Neural progenitor cell (in vitro differentiated cells): Measurements from ENCODE around the gene CYSTM1.

ENCODE experiments used
- EZH2 ChIP-seq: fragments of 200-600 bp; sonication (generic); IDR thresholded peaks from 2 replicates; pipeline ENCODE4 v1.6.1; 2017; ENCODE audit warnings: antibody characterized with exemption, mild to moderate bottlenecking, moderate library complexity
- TF ChIP-seq, protein P1 (sequence below): fragments of 200-600 bp; sonication (generic); IDR thresholded peaks from 2 replicates; pipeline ENCODE4 v1.5.1; 2017; ENCODE audit warnings: antibody characterized with exemption, mild to moderate bottlenecking

DNA sequence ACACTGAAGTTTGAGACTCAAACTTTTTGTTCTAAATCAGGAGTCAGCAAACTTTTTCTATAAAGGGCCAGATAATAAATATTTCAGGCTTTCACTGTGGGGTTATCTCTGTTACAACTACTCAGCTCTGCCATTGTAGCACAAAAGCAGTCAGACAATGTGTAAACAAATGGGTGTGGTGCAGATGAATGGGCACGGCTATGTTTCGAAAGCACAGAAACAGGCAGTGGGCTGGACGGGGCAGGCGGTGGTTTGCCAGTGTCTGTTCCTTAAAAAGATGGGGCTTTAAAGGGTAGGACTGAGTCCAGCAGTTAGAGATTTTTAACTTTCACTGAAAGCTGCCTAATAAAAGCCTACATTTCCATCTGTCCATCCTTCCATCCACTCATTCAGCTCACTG is 79.0 kb downstream of the CYSTM1 start:
- TF ChIP-seq, protein P1, sequence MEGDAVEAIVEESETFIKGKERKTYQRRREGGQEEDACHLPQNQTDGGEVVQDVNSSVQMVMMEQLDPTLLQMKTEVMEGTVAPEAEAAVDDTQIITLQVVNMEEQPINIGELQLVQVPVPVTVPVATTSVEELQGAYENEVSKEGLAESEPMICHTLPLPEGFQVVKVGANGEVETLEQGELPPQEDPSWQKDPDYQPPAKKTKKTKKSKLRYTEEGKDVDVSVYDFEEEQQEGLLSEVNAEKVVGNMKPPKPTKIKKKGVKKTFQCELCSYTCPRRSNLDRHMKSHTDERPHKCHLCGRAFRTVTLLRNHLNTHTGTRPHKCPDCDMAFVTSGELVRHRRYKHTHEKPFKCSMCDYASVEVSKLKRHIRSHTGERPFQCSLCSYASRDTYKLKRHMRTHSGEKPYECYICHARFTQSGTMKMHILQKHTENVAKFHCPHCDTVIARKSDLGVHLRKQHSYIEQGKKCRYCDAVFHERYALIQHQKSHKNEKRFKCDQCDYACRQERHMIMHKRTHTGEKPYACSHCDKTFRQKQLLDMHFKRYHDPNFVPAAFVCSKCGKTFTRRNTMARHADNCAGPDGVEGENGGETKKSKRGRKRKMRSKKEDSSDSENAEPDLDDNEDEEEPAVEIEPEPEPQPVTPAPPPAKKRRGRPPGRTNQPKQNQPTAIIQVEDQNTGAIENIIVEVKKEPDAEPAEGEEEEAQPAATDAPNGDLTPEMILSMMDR, result no peak
- TF ChIP-seq EZH2, result no peak
